GM19351 (cell line): ENCODE measurements around the gene LCE3C.
"Not testable (repeated sequence)": the region's sequence is repeated elsewhere in the genome, so short reads cannot be mapped to it uniquely, and the experiment has no call there.

Source experiments
- ATAC-seq: cut with Tn5 transposase; IDR thresholded peaks from one replicate; pipeline ENCODE4 v1.9.1; 2021; ENCODE audit warnings: mild to moderate bottlenecking, moderate library complexity; ENCODE audit not compliant: unreplicated experiment

Gene LCE3C, protein sequence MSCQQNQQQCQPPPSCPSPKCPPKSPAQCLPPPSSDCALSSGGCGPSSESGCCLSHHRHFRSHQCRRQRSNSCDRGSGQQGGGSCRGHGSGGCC

DNA sequence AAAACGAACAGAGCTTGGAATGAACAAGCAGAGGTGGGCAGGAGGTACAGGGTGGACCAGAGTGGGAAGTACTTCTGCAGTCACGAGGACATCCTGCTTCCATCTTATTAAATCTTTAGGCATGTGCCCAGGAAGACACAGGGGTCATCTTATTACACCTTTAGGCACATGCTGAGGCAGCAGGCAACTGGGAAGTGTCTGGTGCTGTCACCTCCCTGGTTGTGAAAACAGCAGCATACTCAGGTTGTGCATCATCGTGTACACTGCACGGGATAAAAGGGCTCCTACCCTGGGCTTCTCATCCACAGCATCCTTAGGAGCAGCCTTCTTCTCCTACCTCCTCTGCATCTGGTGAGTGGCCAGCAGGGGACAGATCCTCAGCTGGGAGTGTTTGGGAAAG is at the start of gene LCE3C:
Gene LCE3C (plus strand): TSS at position 301 of the 400 bp plus-strand sequence. CDS start 498 bp downstream, outside the sequence.
- ATAC-seq, result no peak

DNA sequence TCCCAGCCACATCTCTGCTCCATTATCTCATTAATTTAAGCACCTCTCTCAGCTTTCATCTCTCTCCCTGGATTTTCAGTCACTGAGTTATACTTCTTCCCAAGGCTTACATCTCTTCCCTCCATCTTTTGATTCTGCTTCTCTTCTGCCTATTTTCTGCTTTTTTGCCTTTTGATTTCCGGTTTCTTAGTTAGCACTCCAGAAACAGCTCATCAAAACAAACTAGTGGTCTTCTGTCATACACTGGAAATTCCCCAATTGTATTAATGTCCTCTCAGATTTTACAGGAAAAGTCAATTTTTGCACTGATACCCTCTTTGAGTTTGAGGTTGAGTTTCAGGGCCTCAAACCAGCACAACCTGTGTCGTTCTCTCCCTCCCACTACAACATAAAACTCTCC is 34.9 kb upstream of the LCE3C start:
- no peak for ATAC-seq

DNA sequence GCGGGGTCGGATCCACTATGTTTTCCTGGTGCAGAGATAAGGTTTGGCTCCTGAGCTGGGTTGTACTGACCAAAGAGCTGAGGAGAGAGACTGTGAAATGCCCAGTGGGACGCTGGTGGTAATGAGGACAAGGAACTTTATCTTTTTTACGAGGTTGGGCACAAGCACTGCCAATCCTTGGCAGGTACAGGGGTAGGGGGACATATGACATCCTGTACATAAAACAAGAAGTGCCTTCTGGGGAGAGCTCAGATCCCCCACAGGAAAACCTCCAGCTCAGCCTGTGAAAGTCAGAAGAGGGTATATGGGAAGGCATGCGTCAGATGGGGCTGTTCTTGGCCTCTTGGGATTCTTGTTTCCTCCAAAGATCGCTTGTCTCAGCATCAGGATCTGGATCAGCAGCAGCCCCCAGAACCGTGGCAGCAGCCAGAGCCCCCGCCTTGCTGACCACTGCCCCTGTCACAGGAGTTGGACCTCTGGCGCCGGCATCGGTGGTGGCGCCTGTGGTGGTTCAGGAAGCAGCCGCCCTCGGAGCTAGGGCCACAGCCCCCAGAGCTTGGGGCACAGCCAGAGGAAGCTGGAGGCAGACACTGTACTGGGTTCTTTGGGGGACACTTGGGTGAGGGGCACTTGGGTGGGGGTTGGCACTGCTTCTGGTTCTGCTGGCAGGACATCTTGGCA is 34.4 kb upstream of the LCE3C start:
- ATAC-seq, result no peak

DNA sequence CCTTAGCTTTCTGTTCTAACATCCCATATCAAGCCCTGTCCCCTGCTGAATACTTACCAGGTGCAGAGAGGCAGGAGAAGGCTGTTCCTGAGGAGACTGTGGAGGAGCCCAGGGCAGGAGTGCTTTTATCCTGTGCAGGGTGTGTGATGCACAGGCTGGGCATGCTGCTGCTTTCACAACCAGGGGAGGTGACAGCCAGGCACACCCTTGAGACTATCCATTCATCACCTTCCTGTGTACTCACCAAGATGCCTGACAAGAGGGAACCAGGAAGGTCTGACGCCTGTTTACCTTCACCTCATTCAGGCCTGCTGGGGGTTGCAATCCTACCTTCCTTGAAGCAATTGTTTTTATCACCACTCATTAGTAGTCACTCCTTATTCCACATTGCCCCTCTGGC is 33.4 kb upstream of the LCE3C start, which contains the start of gene LCE3E:
Gene LCE3E (minus strand): TSS at position 100 of the 400 bp plus-strand sequence. CDS start 572 bp downstream, outside the sequence.
- no peak for ATAC-seq

DNA sequence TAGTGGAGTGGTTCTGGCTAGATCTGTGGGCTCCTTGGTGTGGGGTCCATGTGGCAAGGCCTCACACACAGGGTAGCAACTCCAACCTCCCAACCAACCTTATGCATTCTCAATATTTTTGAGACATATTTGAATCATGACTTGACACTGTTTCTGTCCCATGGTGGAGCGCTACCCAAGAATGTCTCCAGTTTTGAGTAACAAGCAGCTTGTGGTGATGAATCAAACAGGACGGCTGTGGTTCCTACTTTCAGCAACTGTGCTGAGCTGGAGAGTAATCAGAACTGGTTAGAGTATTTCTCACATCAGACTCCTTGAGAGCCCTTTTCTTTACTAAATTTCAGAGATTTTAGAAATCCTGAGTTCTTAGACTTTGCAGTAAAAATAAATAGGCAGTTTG is 22.9 kb upstream of the LCE3C start:
- peak; percentile 83 for ATAC-seq

DNA sequence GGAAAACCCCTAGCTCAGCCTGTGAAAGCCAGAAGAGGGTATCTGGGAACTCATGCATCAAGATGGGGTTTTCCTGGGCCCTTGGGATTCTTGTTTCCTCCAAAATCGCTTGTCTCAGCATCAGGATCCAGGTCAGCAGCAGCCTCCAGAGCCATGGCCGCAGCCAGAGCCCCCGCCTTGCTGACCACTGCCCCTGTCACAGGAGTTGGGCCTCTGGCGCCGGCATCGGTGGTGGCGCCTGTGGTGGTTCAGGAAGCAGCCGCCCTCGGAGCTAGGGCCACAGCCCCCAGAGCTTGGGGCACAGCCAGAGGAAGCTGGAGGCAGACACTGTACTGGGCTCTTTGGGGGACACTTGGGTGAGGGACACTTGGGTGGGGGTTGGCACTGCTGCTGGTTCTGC is 20.5 kb upstream of the LCE3C start:
- not testable (repeated sequence) for ATAC-seq

DNA sequence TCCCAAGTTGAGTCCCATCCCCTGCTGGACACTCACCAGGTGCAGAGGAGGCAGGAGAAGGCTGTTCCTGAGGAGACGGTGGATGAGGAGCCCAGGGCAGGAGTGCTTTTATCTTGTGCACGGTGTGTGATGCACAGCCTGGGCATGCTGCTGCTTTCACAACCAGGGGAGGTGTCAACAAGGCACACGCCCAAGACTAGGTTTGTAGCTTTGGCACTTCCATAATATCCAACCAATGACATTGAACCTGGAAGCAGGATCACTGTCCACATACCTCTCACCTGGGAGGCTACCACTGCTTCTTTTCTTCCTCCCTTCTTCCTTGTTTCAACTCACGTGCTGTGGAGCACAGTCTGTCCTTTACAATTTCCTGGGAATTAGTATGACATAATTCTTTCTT is 19.6 kb upstream of the LCE3C start, which contains the start of gene LCE3D:
Gene LCE3D (minus strand): TSS at position 84 of the 400 bp plus-strand sequence. CDS start 580 bp downstream, outside the sequence.
- no peak for ATAC-seq

DNA sequence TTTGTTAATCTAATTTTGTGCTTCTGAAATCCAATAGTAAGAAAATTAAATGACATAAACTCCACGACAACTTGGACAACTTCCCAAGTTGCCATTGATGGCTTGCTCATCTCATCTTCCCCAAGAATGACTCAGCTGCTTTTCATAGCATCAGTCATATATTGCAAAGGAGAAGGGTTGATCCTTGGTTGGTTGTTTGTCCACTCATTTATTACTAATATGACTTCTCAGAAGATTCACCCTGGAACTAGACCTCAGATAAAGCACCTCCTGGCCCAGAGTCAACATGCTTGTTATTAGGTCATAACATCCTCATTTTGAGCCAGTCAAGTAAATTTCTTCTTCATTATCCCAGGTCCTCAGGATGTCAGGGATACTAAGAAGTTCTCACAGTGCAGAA is 17.4 kb upstream of the LCE3C start:
- ATAC-seq, result no peak

DNA sequence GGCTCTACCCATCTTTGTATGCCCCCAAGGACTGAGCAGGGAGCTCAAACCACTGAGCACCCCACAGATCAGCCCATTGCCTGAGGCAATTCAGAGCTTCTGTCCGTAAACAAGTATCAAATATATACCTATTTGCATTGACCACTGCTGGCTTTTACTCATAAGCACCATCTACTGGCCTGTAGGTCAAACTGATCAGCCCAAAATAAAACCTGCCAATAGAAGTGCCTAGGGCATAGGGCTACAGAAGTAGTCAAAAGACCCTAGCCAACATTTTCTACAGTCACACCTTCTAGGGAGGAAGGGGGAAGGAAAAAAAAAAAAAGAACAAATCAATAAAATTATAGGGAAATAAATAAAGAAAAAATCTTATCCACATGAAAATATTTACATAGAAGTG is 14.4 kb upstream of the LCE3C start:
- ATAC-seq, result no peak

DNA sequence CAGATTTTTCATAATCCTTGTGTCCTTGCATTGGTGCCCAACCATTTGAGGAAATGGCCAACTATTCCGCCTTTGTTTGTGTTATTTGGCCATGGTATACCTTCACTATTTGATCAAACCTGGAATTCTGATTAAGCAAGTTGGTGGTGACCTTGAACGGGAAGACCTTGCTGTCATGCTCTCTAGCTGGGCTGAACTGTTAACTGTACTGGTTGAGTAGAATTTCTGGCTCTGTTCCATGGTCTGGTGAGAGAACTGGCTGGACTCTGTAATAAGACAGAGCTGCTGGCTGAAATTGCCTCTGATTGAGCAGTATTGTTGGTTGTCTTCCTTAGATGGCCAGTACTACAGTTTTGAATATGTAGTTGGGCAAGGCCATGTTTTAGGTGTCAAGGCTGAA is 3.0 kb upstream of the LCE3C start:
- no peak for ATAC-seq

DNA sequence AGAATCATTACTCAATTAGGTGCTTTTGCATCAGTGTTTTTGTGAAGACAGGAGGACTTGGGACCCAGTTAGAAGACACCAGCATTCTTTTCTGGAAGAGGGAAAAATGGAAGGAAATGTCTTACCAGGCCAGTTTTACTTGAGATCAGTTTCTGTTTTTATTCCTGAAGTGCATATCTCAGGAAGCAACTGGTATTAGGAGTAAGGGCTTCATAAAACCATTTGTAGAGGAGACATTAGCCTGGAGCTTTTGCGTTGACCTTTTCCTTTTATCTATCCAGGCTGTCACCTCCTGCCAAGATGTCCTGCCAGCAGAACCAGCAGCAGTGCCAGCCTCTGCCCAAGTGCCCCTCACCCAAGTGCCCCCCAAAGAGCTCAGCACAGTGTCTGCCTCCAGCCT is 13.5 kb downstream of the LCE3C start, which contains the start of gene LCE3B:
Gene LCE3B (plus strand): TSS at position 301 of the 400 bp plus-strand sequence. CDS start 0 bp downstream, at position 301.
- ATAC-seq, result no peak

DNA sequence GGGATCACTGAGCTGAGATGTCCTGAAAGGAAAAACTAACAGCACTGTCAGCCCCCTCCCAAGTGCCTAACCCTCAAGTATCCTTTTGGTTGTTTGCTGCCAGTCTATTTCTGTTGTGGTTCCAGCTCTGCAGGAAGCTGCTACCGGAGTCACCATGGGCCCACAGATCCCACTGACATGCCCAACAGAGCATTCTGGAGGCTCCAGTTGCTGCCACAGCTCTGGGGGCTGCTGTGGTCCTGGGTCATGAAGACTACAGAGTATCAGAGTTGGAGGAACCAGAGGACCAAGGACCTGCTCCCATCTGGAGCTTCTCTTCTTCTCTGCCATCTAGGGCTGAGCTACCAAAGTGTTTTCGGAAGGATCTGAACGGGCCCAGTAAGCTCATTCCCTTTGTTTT is 22.0 kb downstream of the LCE3C start:
- ATAC-seq, result no peak

DNA sequence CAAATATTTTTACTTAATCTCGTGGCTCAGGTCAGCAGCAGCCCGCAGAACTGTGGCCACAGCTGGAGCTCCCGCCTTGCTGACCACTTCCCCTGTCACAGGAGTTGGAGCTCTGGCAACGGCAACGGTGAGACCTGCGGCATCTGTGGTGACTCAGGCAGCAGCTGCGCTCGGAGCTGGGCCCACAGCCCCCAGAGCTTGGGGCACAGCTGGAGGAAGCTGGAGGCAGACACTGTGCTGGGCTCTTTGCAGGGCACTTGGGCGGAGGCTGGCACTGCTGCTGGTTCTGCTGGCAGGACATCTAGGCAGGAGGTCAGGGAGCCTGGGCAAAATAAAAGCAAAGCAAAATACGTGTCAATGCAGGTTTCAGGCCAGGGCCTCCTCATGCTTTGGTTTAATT is 22.8 kb downstream of the LCE3C start, which contains the start of gene LCE3A:
Gene LCE3A (minus strand): TSS at position 301 of the 400 bp plus-strand sequence. CDS start 0 bp downstream, at position 301.
- no peak for ATAC-seq

DNA sequence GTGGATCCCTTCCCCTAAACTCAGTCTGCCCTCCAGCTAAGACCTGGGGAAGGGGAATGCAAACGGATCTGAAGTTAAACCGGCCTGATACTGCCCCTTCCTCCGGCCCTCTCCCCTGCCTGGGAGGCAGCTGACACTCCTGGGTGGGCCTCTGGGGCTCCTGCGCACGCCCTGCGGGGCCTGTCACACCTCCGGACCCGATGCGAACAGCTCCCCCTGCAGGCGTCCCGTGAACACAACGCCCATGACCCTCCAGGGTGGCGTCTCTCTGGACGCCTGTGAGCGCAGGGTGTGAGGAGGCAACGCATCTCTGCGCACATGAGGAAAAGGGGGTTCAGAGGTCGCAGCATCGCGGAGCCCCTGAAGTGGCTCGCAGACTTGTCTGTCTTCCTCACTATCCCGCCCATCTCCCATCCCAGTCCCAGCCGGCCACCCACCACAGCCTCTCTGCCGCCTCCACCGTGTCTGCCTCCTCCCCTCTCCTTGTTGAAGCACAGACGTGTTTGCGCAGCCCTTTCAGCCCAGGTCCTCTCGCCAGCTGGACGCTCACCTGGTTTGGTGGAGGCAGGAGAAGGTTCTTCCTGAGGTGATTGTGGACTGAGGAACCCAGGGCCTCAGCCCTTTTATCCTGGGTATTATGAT is 23.3 kb downstream of the LCE3C start:
- ATAC-seq, result no peak

DNA sequence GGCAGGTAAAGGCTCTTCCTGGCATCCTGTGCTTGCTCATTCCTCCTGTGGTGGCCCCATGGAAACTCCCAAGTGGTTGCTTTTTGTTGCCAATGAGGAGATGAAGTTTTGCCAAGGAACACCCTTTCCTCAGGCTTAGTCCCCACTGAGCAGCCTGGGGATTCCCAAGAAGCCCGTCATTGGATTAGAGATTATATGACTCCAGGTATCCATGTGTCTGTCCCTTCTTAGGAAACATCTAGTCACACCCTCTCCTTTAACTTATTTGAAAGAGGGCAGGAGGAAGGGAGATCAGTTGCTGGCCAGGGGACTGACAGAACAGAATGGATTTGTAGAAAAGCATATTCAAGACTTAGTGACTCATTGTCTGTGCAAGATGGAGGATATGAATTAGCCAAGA is 26.7 kb downstream of the LCE3C start:
- no peak for ATAC-seq

DNA sequence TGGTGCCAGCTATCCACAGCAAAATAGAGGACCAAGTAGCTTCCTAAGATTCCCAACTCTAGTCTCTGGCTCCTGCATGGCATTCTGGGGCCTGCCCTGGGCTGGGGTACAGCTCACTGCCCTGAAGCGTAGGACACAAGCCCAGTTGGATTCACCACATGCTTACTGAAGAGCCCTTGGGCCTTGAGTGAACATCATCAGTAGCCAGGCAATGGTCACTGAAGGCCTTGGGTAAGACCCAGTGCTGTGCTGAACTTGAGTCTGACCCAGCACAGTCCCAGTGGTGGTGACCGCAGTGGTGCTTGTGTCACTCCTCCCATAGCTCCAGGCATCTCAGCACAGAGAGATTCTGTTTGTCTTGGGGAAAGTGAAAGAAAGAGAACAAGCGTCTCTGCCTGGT is 30.6 kb downstream of the LCE3C start:
- no peak for ATAC-seq

DNA sequence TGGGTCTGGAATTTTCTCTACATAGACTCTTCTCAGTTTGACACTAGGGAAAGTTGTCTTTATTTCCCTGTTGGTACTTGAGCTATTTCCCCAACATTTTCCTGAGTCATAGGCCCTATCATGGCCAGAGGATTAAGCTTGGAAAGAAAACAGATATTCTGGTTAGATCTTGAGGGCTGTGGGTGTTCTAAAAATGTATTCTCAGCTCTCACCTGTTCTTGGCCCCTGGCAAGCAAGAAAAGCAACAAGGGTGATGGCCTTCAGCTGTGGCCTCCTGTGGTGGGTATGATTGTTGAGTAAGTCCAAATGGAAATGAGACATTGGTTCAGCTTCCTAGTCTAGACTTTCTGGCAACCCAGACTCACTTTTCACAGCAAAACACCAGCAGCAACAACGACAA is 40.3 kb downstream of the LCE3C start:
- ATAC-seq, result no peak

DNA sequence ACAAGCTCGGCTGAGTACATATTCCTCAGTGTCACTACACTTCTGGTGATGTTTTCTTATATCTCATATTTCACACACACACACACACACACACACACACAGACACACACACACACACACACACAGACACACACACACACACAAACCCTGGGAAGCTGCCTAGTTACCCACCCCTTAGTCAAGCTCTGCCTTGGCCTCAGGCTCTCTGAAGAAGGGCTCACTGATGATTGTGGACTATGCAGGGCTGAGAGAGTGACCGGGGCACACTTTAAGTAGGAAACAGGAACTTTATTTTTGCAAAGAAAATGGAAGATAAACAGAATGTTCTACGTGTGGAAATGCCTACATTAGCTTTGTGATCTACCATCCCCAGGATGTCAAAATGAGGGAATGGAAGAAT is 43.9 kb downstream of the LCE3C start:
- no peak for ATAC-seq

DNA sequence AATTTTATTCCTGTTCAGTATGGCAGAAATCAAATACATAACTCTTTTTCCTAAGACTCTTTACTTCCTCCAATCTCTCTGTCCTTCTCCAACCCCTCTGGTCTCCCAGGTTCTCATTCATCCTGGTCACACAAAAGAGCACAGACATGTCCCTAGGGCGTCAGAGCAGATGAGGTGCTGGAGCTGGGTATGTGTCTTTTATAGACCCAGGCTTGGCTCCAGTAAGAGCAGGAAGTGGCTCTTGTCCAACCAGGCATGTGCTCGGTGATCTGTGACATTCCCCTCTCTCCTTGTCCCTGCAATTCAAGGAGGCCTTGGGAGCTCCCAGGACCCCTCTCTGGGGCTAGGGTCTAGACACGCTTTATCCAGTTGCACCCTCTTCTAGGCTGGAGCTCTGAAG is 45.1 kb downstream of the LCE3C start:
- no peak for ATAC-seq

DNA sequence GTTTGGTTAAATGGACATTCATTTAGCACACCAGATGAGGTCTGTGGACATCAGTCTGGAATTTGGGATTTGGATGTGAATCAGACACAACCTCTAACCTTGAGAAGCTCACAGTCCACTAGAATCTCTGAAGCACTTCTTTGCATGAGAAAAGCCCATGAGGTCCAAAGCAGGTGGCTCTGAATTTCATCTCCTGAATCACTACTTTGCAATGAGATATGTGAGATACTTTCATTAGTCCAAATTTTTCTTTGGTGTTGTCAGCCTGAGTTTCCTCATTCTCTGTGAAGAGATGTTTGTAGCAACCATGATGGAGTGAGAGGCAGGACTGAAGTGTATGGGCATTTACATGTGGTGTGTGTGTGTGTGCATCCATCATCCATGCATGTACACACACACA is 46.6 kb downstream of the LCE3C start:
- no peak for ATAC-seq
